PC-9 (cell line): ENCODE results near the gene CCNT2.

Experiments used
- CTCF ChIP-seq: fragments of 200-600 bp; sonication (generic); conservative IDR thresholded peaks from 2 replicates; pipeline ENCODE4 v1.6.1; 2017; ENCODE audit warnings: mixed run types, antibody characterized with exemption, mild to moderate bottlenecking, moderate library complexity
- EZH2 ChIP-seq: fragments of 200-600 bp; sonication (generic); IDR thresholded peaks from 2 replicates; pipeline ENCODE4 v1.8.0; 2017; ENCODE audit warnings: antibody characterized with exemption, low read depth

- TF ChIP-seq CTCF, result peak; percentile 67
- TF ChIP-seq EZH2, result no peak
Observed at GRCh38 chr2:134897932-134898331, 20.7 kb upstream of the CCNT2 start.
